AG08396 (cell line): Measurements from ENCODE around the gene E2F8.
A peak's percentile ranks its signal among the peaks of the same experiment; 100 is the strongest.

Experiments used
- DNase-seq: peaks from one replicate; pipeline ENCODE4 v3.0.0; 2012; ENCODE audit warnings: low spot score, mixed read lengths

The E2F8 gene

GRCh38 chr11:19220903-19221724 lies 19.6 kb downstream of the E2F8 start:
- DNase-seq, result no peak

DNA sequence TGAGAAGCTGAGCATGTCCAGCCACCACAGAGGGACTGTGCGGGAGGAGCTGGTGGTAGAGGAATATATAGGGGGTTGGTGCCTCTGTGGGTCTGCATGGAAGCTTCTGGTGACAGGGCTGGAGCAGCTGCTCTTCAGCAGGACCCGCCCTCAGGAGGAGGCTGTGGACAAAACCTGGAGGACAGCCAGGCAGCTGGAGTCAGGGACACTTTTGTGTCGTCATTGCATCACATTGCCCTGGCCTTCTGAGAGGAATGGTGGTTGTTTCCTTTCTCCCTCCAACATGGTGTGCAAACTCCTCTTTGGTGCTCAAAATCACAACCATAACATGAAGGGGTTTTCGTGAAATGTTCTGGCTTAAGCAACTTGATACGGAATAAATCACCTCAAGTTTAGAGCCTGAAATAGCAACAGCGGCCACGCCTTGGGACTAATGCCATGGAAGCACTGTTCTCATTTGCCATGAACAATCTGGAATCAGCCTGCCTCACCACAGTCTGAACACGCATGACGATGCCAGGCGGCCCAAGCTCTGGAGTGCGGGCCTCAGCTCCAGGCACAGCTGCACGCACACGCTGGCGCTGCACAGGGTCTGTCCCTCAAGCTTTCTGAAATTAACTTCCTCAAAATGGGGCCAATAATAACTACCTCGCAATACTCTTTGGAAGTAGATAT lies 21.8 kb downstream of the E2F8 start:
- DNase-seq, result peak; percentile 16

GRCh38 chr11:19218216-19218615 lies 22.5 kb downstream of the E2F8 start:
- no peak for DNase-seq

GRCh38 chr11:19216709-19217374 lies 23.9 kb downstream of the E2F8 start:
- DNase-seq, result no peak

DNA sequence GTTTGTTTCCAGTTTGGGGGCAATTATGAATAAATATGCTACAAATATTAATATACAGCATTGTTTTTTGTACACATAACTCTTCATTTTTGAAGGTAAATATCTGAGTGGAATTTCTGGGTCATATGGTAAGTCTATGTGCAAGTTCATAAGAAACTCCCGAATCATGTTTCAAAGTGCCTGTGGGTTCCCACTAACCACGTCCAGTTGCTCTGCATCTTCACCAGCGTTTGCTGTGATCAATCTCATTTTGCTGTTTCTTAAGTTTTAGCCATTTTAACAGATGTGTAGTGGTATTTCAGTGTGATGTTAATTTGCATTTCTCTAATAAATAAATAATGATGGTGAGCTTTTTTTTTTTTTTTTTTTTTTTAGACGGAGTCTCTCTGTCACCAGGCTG lies 24.7 kb downstream of the E2F8 start:
- no peak for DNase-seq

GRCh38 chr11:19209617-19210370 lies 31.0 kb downstream of the E2F8 start:
- no peak for DNase-seq

DNA sequence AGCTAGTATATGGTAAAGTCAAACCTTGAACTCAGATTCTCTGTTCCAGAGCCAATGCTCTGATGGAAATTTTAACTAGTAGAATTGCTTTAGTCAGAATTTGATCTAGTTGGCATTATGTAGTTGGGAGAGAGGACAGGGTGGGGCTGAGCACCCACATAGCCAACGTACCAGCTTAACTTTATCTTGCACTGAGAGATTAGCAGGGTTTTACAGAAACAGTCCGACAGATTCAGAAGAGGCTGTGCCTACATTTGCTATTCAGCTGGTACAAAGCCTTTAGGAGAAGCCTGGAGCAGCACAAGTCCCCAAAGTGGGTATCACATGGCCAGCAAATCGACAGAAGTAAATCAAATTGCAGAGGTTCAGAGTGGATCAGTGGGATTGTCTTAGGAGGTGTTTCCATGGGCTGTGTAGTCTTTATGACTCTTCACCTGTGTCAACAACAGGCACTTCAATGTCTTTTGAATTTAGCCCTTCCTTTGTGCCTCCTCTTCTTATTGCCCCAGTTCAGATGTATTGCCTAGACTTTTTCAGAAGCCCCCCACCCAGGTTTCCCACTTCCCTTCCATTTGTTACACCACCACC lies 31.7 kb downstream of the E2F8 start:
- no peak for DNase-seq

GRCh38 chr11:19208181-19208580 lies 32.6 kb downstream of the E2F8 start:
- no peak for DNase-seq

DNA sequence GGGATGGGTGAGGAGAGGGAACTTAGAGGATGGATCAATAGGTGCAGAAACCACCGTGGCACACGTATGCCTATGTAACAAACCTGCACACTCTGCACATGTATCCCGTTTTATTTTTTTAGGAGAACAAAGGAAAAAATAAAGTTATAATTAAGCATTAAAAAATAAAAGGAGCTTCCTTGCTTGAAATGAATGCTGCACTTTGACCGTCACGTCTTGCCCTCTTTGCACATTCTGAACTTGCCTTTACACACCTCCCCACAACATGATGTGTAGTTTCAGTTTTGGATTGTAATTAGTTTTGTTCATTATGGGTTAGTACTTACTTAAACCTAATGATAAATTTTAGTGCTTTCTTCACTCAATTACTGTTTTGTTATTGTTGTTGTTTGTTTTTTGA lies 35.9 kb downstream of the E2F8 start:
- no peak for DNase-seq

DNA sequence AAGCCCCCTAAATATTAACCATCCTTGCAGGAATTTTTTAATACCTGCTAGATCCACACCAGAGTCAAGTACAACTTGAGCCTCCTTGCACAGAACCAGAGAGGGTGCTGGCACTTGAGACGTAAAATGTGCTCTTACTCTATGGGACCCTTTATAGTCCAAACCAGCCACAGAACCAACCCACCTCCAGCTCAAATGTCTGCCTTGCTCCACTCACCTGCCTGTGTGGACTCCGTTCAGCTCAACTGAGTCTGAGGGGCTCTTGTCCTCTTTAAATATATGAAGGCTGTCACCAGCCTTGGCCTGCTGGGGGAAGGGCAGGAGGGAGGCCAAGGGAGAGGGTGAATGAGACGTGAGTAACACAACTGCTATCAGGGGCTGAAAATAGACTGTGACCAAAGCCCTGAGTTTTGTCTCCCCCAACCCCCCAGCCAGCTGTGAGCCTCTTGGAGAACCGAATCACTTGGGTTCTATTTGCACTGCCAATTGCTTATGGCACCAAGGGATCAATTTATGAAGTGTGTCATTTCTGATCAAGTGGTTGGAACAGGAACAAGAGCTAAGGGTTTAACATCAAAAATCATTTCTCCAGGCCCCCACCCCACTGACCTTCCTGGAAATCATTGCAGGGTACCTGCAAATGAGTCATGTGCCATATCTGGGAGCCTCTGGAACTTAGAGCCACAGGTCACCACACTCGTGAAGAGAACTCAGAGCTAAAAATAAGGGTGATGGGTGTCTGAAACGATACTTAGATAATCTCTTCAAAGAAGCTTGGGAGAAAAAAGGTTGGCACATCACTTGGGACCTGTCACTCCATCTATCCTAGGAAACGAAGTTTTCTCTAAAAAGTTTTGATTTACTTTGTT lies 38.8 kb downstream of the E2F8 start, which contains the start of gene CSRP3:
TSS of gene CSRP3 (minus strand) at position 247 of the 869 bp plus-strand sequence. CDS start 9,535 bp downstream, outside the sequence.
- peak; percentile 28 for DNase-seq

DNA sequence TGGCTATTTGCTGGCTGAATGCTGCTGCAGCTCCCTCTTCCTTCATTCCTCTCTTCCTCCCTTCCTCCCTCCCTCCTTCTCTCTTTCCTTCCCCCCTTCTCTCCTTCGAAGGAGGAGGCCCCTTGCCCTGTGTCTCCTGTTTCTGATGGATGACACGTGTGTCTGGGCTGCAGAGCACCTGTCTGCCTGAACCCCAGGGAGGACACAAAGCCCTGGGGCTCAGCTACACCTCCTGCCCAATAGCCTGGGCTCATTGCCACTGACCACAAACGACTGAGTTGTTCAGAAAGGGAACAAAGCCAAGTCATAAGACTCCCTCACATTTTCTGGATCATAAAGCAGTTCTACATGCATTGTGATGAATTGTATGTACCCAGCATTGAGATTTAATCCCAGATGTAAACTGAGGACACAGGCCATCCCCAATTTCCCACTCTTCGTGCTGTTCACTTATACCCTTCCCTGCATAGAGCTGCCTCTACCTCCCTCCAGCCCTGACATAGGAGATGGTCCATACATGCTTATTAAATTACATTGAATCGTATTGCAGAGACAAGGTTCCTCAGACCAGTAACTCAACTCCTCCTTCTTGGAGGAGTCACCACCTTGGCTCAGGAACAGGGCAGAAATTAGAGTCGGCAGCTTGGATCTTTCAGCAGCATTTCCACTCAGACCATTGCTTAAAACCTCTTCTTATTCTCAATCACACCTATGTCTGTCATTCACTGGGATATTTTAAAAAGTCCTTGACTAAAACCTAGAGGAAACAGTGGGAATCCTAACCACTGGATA lies 40.1 kb downstream of the E2F8 start:
- DNase-seq, result peak; percentile 56

GRCh38 chr11:19199771-19200170 lies 41.0 kb downstream of the E2F8 start:
- no peak for DNase-seq

- no peak for DNase-seq
Measured at GRCh38 chr11:19199048-19199447, 41.7 kb downstream of the E2F8 start.

GRCh38 chr11:19196432-19196831 lies 44.3 kb downstream of the E2F8 start:
- DNase-seq, result no peak

- DNase-seq, result no peak
Measured at GRCh38 chr11:19194620-19195308, 46.0 kb downstream of the E2F8 start.

GRCh38 chr11:19193916-19194315 lies 46.8 kb downstream of the E2F8 start:
- peak; percentile 16 for DNase-seq

DNA sequence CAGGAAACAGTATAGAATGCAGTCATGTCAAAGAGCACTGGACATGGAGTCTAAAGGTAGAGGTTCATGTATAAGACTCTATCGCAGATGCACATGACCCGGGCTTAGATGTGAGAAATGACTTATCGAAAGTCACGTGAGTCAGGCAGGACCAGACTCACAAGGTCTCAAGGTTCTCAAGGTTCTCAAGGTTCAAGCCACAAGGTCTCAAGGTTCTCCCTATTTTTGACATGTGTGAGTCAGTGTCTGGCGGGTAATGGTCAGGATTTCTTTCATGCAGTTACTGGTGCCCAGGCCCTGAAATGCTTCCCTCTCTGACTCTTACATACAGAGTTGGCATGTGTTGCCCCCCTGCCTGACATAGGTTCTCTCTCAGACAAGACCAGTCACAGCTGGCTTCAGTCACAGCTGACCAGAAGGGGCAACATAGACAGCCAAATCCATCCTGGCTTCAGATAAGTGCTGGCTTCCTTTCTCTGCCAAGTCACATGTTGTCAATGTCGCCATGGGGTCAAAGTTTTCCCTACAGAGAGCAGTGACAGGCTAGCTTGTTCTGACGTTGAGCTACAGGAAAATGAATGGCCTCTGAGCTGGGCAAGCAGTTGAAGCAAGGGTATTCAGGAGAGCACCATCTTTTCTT lies 49.1 kb downstream of the E2F8 start:
- no peak for DNase-seq

DNA sequence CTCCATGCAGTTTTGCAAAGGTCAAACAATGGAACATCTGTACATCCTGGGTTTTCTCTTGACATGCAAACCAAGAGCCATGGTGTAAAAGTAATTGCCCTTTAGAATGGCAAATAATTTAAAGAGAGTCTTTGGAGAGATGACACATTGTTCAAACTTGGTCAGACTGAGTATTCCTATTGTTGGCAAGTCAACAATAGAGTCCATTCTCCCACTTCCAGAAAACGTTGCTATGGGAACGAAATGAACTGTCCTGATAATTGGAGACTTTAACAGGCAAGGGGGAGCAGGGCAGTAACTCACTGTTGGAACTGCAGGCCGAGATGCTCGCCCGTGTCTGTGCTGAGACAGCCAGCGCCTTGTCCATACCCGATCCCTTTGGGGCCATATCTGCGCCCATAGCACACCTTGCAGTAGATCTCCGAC lies 52.9 kb downstream of the E2F8 start:
- DNase-seq, result no peak
